Gastroesophageal sphincter (tissue), 3 donors: ENCODE measurements around the gene FREM2.

Source experiments
- CTCF ChIP-seq, 4 experiments: fragments of 200-600 bp in 2 of 4; fragments of 450-650 bp in 2 of 4; sonication (generic) in 1 of 4; IDR thresholded peaks; one replicate each; pipeline ENCODE4 v1.5.1; 2017 to 2019; ENCODE audit warnings: antibody characterized with exemption in 4 of 4, mild to moderate bottlenecking in 2 of 4, moderate library complexity in 2 of 4
- EP300 ChIP-seq: sonication (generic); formaldehyde crosslinking; IDR thresholded peaks from one replicate; pipeline ENCODE4 v1.6.1; 2017; ENCODE audit warnings: antibody characterized with exemption, mild to moderate bottlenecking
- POLR2A ChIP-seq, 2 donors: fragments of 450-650 bp; IDR thresholded peaks; one replicate each; pipeline ENCODE4 v1.6.1; 2017; ENCODE audit warnings: antibody characterized with exemption in 2 of 2, mild to moderate bottlenecking in 2 of 2, moderate library complexity in 1 of 2

- TF ChIP-seq CTCF (IDR thresholded peaks at IDR 0.05) (no peak), POLR2A (IDR thresholded peaks at IDR 0.05) (no peak), EP300 (no peak)
These were observed 116.7 kb downstream of the FREM2 start for GRCh38 chr13:38803531-38803930.
